SU-DHL-6 (cell line): ENCODE measurements around the gene KRT16.
"Not testable (repeated sequence)": the region's sequence is repeated elsewhere in the genome, so short reads cannot be mapped to it uniquely, and the experiment has no call there.

Source experiments
- H2AFZ ChIP-seq: fragments of 200-600 bp; sonication (generic); 2 replicates; pipeline ENCODE4 v1.6.1; 2014; ENCODE audit warnings: low read depth, mild to moderate bottlenecking, moderate library complexity, mixed read lengths, antibody characterized with exemption, low read length; ENCODE audit not compliant: severe bottlenecking
- H3F3A ChIP-seq: fragments of 200-600 bp; shearing (Covaris generic); 2 replicates; pipeline ENCODE4 v1.6.0; 2016; ENCODE audit warnings: antibody characterized with exemption, mild to moderate bottlenecking; ENCODE audit not compliant: insufficient read depth
- H3K27ac ChIP-seq: fragments of 200-600 bp; sonication (generic); 2 replicates; pipeline ENCODE4 v1.5.1; 2016; ENCODE audit warnings: low read depth, mild to moderate bottlenecking, low read length, moderate library complexity, mixed read lengths
- H3K27me3 ChIP-seq: fragments of 200-600 bp; sonication (generic), shearing (Covaris generic); 2 replicates; pipeline ENCODE4 v1.6.0; 2014; ENCODE audit warnings: mild to moderate bottlenecking, low read length
- H3K36me3 ChIP-seq: fragments of 200-600 bp; sonication (generic); 2 replicates; pipeline ENCODE4 v1.6.1; 2014; ENCODE audit warnings: mild to moderate bottlenecking, low read length, mixed read lengths
- H3K4me2 ChIP-seq: fragments of 300-600, 200-600 bp; shearing (Covaris generic), sonication (generic); 2 replicates; pipeline ENCODE4 v1.6.0; 2014; ENCODE audit warnings: low read length, low read depth, mild to moderate bottlenecking; ENCODE audit not compliant: poor library complexity, severe bottlenecking
- H3K4me3 ChIP-seq: fragments of 200-600 bp; sonication (generic); 2 replicates; pipeline ENCODE4 v1.5.1; 2014; ENCODE audit warnings: antibody characterized with exemption, low read length, mild to moderate bottlenecking, mixed read lengths; ENCODE audit not compliant: insufficient read depth, poor library complexity, severe bottlenecking
- H3K79me2 ChIP-seq: fragments of 200-600 bp; sonication (generic); 2 replicates; pipeline ENCODE4 v1.6.1; 2014; ENCODE audit warnings: mild to moderate bottlenecking, low read length, moderate library complexity; ENCODE audit not compliant: insufficient read depth
- H3K9ac ChIP-seq: fragments of 200-600 bp; sonication (generic); 2 replicates; pipeline ENCODE4 v1.7.0; 2014; ENCODE audit warnings: mild to moderate bottlenecking, low read length
- H3K9me2 ChIP-seq: fragments of 200-600 bp; sonication (generic); replicated peaks from 2 replicates; pipeline ENCODE4 v1.6.1; 2014; ENCODE audit warnings: low read length; ENCODE audit not compliant: insufficient read depth
- H3K9me3 ChIP-seq: fragments of 200-600 bp; sonication (generic); 2 replicates; pipeline ENCODE4 v1.6.1; 2014; ENCODE audit warnings: low read length, mixed read lengths; ENCODE audit not compliant: insufficient read depth
- H4K20me1 ChIP-seq: fragments of 200-600 bp; sonication (generic); 2 replicates; pipeline ENCODE4 v1.6.1; 2014; ENCODE audit warnings: low read depth, mild to moderate bottlenecking, antibody characterized with exemption, low read length, moderate library complexity, mixed read lengths
- CTCF ChIP-seq: fragments of 200-600 bp; sonication (generic); IDR thresholded peaks from one replicate; pipeline ENCODE4 v1.5.1; 2017; ENCODE audit warnings: antibody characterized with exemption, mild to moderate bottlenecking, low read length, moderate library complexity; ENCODE audit not compliant: insufficient read depth, poor library complexity, severe bottlenecking
- EZH2phosphoT487 ChIP-seq: fragments of 200-600 bp; sonication (generic), shearing (Covaris generic); conservative IDR thresholded peaks from 2 replicates; pipeline ENCODE4 v1.6.1; 2018; ENCODE audit warnings: mild to moderate bottlenecking, antibody characterized with exemption, low read length, moderate library complexity, mixed read lengths

The KRT16 gene

DNA sequence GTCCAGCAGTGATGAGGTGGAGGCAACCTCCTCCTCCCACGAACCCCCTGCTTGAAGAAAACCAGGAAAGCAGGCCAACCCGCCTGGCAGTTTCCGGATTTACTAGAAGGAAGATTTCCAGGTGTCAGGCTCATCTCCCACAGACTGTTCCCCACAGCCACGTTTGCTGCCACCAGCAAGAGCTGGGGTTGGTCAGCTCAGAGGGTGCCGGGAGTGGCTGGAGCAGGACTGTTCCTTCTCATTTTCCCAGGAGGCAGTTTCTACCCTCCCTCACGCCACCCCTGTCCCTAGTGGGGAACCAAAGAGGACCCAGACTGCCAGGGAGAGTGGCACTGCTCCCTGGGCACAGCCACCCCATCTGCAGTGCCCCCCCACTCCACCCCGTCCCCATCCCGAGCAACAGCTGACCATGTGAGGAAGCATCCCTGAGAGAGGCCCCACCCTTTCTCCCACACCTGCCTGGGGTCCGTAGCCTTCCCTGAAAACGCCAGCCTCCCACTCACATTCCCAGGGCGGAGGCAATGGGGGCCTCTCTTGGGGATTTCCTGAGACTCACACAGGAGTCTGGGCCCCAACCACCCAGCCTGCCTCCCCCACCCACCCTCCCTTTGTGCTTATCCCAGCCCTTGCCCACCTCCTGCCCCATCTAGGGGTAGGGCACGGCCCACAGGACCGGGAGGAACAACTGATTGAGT, 5.9 kb upstream of the KRT16 start:
- Histone ChIP-seq H3K9me2 (no peaks in the 10 kb centered on the region), H3K27me3 (no peaks in the 10 kb centered on the region), H3K4me2 (no peak overlapping the region), H3K9ac (no peak overlapping the region), H3K4me3 (no peak overlapping the region), H2AFZ (no peak overlapping the region), H3K36me3 (no peaks in the 10 kb centered on the region), H4K20me1 (no peaks in the 10 kb centered on the region), H3K9me3 (no peaks in the 10 kb centered on the region), H3K79me2 (no peaks in the 10 kb centered on the region), H3F3A (no peaks in the 10 kb centered on the region), H3K27ac (no peak overlapping the region)
- TF ChIP-seq CTCF = no peak

GRCh38 chr17:41617698-41618097, 5.1 kb upstream of the KRT16 start:
- H3K79me2 ChIP-seq = no peaks in the 10 kb centered on the region
- TF ChIP-seq EZH2phosphoT487 (no peak), CTCF (no peak)
- no peaks in the 10 kb centered on the region for H3K9me2 ChIP-seq
- H4K20me1 ChIP-seq = no peaks in the 10 kb centered on the region
- no peak overlapping the region for H3K4me3 ChIP-seq
- no peaks in the 10 kb centered on the region for H3K36me3 ChIP-seq
- H2AFZ ChIP-seq = no peak overlapping the region
- no peaks in the 10 kb centered on the region for H3K9me3 ChIP-seq
- H3K4me2 ChIP-seq = no peak overlapping the region
- H3F3A ChIP-seq = no peaks in the 10 kb centered on the region
- no peak overlapping the region for H3K9ac ChIP-seq
- H3K27ac ChIP-seq = no peak overlapping the region
- H3K27me3 ChIP-seq = no peaks in the 10 kb centered on the region

- H3K9me2 ChIP-seq = no peaks in the 10 kb centered on the region
- H3K9ac ChIP-seq = no peak overlapping the region
- H4K20me1 ChIP-seq = no peaks in the 10 kb centered on the region
- no peaks in the 10 kb centered on the region for H3K27me3 ChIP-seq
- no peaks in the 10 kb centered on the region for H3K9me3 ChIP-seq
- no peak overlapping the region for H3K4me2 ChIP-seq
- H3F3A ChIP-seq = no peaks in the 10 kb centered on the region
- TF ChIP-seq CTCF (no peak), EZH2phosphoT487 (no peak)
- no peak overlapping the region for H3K4me3 ChIP-seq
- H3K36me3 ChIP-seq = no peaks in the 10 kb centered on the region
- H3K79me2 ChIP-seq = no peaks in the 10 kb centered on the region
- H2AFZ ChIP-seq = no peak overlapping the region
- no peak overlapping the region for H3K27ac ChIP-seq
Observed at GRCh38 chr17:41617136-41617535, 4.6 kb upstream of the KRT16 start.

DNA sequence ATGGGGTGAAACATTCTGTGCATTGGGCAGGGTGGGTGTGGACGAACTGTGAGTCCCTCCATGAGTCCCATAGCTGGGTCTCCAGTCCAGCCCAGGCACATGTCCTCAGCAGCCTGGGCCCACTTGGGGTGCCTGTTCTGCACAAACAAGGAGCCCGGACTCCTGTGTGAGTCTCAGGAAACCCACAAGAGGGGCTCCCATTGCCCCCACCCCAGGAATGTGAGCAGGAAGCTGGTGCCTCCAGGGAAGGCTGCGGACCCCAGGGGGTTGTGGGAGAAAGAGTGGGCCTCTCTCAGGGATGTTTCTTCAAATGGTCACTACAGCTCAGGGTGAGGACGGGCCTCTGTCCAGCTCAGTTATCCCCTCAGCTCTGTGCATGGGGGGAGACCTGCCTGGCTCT, 3.9 kb upstream of the KRT16 start:
- H3K9me2 ChIP-seq, H3K36me3 ChIP-seq, H3K9ac ChIP-seq, H3K4me2 ChIP-seq, H3K9me3 ChIP-seq, H3K27me3 ChIP-seq, H4K20me1 ChIP-seq, H3K4me3 ChIP-seq, H2AFZ ChIP-seq, H3K27ac ChIP-seq, H3F3A ChIP-seq, H3K79me2 ChIP-seq: not testable (repeated sequence)
